ENCODE measurements around the gene SHC2. TPM values are rescaled to one million over a fixed set of nuclear protein-coding genes. Genes with fewer than 3 reads are reported as not detected.
A peak's percentile ranks its signal among the peaks of the same experiment; 100 is the strongest.

The SHC2 gene
- total RNA-seq, 1 experiment from 2014 or later: 6.7 TPM

DNA sequence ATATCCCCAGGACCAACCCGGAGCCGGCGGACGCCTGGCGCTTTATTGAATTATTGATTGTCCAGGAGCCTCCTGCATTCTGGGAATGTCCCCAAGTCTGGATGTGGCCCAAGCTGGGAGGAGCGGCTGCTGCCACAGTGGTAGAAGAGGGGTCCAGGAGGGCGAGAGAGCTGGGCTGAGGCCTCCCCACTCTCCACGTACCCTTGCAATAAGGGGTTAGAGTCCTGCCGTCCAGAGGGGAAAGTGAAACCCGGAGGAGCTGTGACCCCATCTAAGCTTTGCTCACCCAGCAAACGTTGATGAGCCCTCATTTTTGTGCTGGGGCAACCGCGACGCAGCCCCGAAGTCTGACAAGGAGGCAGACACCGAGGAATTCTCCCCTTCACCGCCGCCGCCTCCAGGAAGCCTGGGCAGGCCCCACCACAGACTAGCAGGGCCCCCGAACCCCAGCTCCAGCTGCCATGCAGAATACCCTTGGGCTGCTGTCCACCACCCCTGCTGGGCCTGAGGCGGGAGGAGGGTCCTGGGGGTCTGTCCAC, 50.5 kb downstream of the SHC2 start:
- H3K4me1 ChIP-seq (ENCODE audit: control insufficient read depth, insufficient read depth, low read length): peaks cover 23% of the 10 kb centered on the region
- intact Hi-C loops (cut with micrococcal nuclease; ENCODE audit: unreplicated experiment) (no loop called here), in situ Hi-C loops (cut with HindIII; ENCODE audit: low pct_unique_long_range_greater_than_20kb, low sequenced_read_pairs) (no loop called here)
- BruUV-seq (replicated peaks): no TSS peak
- no peaks in the 10 kb centered on the region for H3K36me3 ChIP-seq (ENCODE audit: control insufficient read depth, insufficient read depth, low read length)
- H3K9me3 ChIP-seq (ENCODE audit: control insufficient read depth, insufficient read depth, low read depth, low read length): no peaks in the 10 kb centered on the region
- ATAC-seq (no peak), DNase-seq (ENCODE audit: low read depth, low spot score) (no peak)
- ChIA-PET CTCF (no interaction called here), POLR2A (no interaction called here)
- H3K4me3 ChIP-seq (ENCODE audit: low read depth in 2 of 2, low read length in 2 of 2): no peak overlapping the region
- H3K27me3 ChIP-seq (ENCODE audit: control insufficient read depth, insufficient read depth, low read length): no peaks in the 10 kb centered on the region
- no peak overlapping the region for H3K27ac ChIP-seq (ENCODE audit: low read length)
- TF ChIP-seq TCF7L2 (IDR thresholded peaks at IDR 0.05; ENCODE audit: low read depth, low read length): no peak
- TF ChIP-seq SIN3A (IDR thresholded peaks at IDR 0.05; ENCODE audit: borderline replicate concordance, insufficient read depth, low read depth, low read length): no peak
- TF ChIP-seq, protein P1, sequence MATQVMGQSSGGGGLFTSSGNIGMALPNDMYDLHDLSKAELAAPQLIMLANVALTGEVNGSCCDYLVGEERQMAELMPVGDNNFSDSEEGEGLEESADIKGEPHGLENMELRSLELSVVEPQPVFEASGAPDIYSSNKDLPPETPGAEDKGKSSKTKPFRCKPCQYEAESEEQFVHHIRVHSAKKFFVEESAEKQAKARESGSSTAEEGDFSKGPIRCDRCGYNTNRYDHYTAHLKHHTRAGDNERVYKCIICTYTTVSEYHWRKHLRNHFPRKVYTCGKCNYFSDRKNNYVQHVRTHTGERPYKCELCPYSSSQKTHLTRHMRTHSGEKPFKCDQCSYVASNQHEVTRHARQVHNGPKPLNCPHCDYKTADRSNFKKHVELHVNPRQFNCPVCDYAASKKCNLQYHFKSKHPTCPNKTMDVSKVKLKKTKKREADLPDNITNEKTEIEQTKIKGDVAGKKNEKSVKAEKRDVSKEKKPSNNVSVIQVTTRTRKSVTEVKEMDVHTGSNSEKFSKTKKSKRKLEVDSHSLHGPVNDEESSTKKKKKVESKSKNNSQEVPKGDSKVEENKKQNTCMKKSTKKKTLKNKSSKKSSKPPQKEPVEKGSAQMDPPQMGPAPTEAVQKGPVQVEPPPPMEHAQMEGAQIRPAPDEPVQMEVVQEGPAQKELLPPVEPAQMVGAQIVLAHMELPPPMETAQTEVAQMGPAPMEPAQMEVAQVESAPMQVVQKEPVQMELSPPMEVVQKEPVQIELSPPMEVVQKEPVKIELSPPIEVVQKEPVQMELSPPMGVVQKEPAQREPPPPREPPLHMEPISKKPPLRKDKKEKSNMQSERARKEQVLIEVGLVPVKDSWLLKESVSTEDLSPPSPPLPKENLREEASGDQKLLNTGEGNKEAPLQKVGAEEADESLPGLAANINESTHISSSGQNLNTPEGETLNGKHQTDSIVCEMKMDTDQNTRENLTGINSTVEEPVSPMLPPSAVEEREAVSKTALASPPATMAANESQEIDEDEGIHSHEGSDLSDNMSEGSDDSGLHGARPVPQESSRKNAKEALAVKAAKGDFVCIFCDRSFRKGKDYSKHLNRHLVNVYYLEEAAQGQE (IDR thresholded peaks at IDR 0.05; ENCODE audit: insufficient read depth in 1 of 2, low read depth in 2 of 2, low read length in 1 of 2): no peak
- TF ChIP-seq POLR2AphosphoS5 (IDR thresholded peaks at IDR 0.05; ENCODE audit: low read depth, low read length): no peak
- TF ChIP-seq, protein P2, sequence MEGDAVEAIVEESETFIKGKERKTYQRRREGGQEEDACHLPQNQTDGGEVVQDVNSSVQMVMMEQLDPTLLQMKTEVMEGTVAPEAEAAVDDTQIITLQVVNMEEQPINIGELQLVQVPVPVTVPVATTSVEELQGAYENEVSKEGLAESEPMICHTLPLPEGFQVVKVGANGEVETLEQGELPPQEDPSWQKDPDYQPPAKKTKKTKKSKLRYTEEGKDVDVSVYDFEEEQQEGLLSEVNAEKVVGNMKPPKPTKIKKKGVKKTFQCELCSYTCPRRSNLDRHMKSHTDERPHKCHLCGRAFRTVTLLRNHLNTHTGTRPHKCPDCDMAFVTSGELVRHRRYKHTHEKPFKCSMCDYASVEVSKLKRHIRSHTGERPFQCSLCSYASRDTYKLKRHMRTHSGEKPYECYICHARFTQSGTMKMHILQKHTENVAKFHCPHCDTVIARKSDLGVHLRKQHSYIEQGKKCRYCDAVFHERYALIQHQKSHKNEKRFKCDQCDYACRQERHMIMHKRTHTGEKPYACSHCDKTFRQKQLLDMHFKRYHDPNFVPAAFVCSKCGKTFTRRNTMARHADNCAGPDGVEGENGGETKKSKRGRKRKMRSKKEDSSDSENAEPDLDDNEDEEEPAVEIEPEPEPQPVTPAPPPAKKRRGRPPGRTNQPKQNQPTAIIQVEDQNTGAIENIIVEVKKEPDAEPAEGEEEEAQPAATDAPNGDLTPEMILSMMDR (IDR thresholded peaks at IDR 0.05): no peak

DNA sequence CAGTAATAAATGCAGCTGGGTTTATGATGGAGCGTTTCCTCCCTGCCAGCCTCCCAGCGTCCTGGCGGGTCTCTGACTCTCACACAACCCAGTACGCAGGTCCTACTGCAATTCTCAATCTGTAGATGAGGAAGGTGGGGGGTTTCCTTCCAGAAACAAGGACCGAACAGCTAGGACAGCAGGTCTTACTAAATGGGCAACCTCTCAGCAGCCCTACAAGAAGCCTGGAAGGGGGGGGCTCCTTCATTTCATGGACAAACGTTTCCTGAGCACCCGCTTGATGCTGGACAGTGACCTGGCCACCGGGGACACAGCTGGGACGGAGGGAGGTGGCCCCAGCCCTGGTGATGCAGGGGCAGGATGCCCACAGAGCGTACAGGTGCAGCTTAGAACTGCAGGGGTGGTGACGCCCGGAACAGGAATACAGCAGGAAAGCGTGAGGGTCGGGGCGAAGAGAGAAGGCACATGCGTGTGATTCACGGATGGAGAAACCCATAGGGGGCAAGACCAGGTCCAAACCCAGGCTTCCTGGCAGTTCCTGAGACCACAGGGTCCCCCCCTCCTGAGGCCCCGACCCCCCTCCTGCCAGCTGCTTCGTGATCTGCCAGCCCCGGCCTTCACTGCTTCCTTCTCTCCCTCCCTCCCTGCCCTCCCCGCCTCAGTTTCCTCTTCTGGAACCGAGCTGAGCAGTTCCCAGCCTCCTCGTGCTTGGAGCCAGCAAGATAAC, 51.2 kb downstream of the SHC2 start:
- Histone ChIP-seq H3K27me3 (ENCODE audit: control insufficient read depth, insufficient read depth, low read length) (no peaks in the 10 kb centered on the region), H3K4me1 (ENCODE audit: control insufficient read depth, insufficient read depth, low read length) (peaks cover 26% of the 10 kb centered on the region), H3K9me3 (ENCODE audit: control insufficient read depth, insufficient read depth, low read depth, low read length) (no peaks in the 10 kb centered on the region), H3K36me3 (ENCODE audit: control insufficient read depth, insufficient read depth, low read length) (no peaks in the 10 kb centered on the region), H3K4me3 (ENCODE audit: low read depth in 2 of 2, low read length in 2 of 2) (peak overlapping the region; percentile 34 to 52), H3K27ac (ENCODE audit: low read length) (no peak overlapping the region)
- POLR2A ChIA-PET: no interaction called here
- no peak for DNase-seq (ENCODE audit: low read depth, low spot score)
- no peak for ATAC-seq
- no TSS peak for BruUV-seq (replicated peaks)
- CTCF ChIA-PET: no interaction called here
- no peak for TF ChIP-seq TCF7L2 (IDR thresholded peaks at IDR 0.05; ENCODE audit: low read depth, low read length)
- TF ChIP-seq, protein P1 (IDR thresholded peaks at IDR 0.05; ENCODE audit: insufficient read depth in 1 of 2, low read depth in 2 of 2, low read length in 1 of 2): peak in 1 of 2 experiments; percentile 66; a peak in 2 of 4 replicates
- in situ Hi-C loops (cut with HindIII; ENCODE audit: low pct_unique_long_range_greater_than_20kb, low sequenced_read_pairs): no loop called here
- intact Hi-C loops (cut with micrococcal nuclease; ENCODE audit: unreplicated experiment): no loop called here
